HEK293T (cell line): Measurements from ENCODE around the gene ZNF565.

ENCODE experiments used
- CTCF ChIA-PET: fragments of 350-600 bp; formaldehyde crosslinking; extraction: SDS; loops from one replicate; lab custom pipeline; 2021; ENCODE audit warnings: antibody characterized with exemption, inconsistent platforms; lab: Yijun Ruan, JAX
- POLR2A ChIA-PET: fragments of 350-600 bp; formaldehyde crosslinking; extraction: SDS; loops from one replicate; lab custom pipeline; 2020; ENCODE audit warnings: antibody characterized with exemption, inconsistent platforms; lab: Yijun Ruan, JAX
- DNase-seq: peaks from one replicate; pipeline ENCODE4 v3.0.0; 2012; ENCODE audit warnings: mixed read lengths; ENCODE audit errors: extremely low spot score
- ARNT ChIP-seq: fragments of 450-650 bp; IDR thresholded peaks from 2 replicates; pipeline ENCODE4 v1.6.1; 2017; ENCODE audit warnings: mild to moderate bottlenecking
- BHLHE40 ChIP-seq: fragments of 450-650 bp; IDR thresholded peaks from 2 replicates; pipeline ENCODE4 v1.6.1; 2016; ENCODE audit warnings: mild to moderate bottlenecking, moderate library complexity, borderline replicate concordance
- CTBP1 ChIP-seq: fragments of 450-650 bp; IDR thresholded peaks from 2 replicates; pipeline ENCODE4 v1.6.1; 2016; ENCODE audit warnings: borderline replicate concordance
- ELF4 ChIP-seq: fragments of 450-650 bp; IDR thresholded peaks from 2 replicates; pipeline ENCODE4 v1.6.1; 2017; ENCODE audit warnings: antibody characterized with exemption
- FOXA1 ChIP-seq: fragments of 450-650 bp; IDR thresholded peaks from 2 replicates; pipeline ENCODE4 v1.6.1; 2016; ENCODE audit warnings: mild to moderate bottlenecking
- FOXK2 ChIP-seq: fragments of 450-650 bp; IDR thresholded peaks from 2 replicates; pipeline ENCODE4 v1.6.1; 2016; ENCODE audit warnings: mild to moderate bottlenecking
- FOXM1 ChIP-seq: fragments of 450-650 bp; IDR thresholded peaks from 2 replicates; pipeline ENCODE4 v1.6.1; 2017; ENCODE audit warnings: mild to moderate bottlenecking, borderline replicate concordance
- HDGF ChIP-seq: fragments of 450-650 bp; IDR thresholded peaks from 2 replicates; pipeline ENCODE4 v1.6.1; 2017; ENCODE audit warnings: antibody characterized with exemption, borderline replicate concordance
- L3MBTL2 ChIP-seq: fragments of 450-650 bp; conservative IDR thresholded peaks from 2 replicates; pipeline ENCODE4 v1.6.1; 2016; ENCODE audit warnings: mild to moderate bottlenecking
- LEF1 ChIP-seq: fragments of 450-650 bp; IDR thresholded peaks from 2 replicates; pipeline ENCODE4 v1.6.1; 2017; ENCODE audit warnings: mild to moderate bottlenecking, borderline replicate concordance
- NFRKB ChIP-seq: fragments of 450-650 bp; IDR thresholded peaks from 2 replicates; pipeline ENCODE4 v1.6.1; 2016; ENCODE audit warnings: mild to moderate bottlenecking, moderate library complexity
- PKNOX1 ChIP-seq: fragments of 450-650 bp; IDR thresholded peaks from 2 replicates; pipeline ENCODE4 v1.6.1; 2016
- SP1 ChIP-seq: fragments of 450-650 bp; IDR thresholded peaks from 2 replicates; pipeline ENCODE4 v1.6.1; 2017
- SUZ12 ChIP-seq: fragments of 450-650 bp; IDR thresholded peaks from 2 replicates; pipeline ENCODE4 v1.6.1; 2016; ENCODE audit warnings: mild to moderate bottlenecking
- TARDBP ChIP-seq: fragments of 450-650 bp; IDR thresholded peaks from 2 replicates; pipeline ENCODE4 v1.6.1; 2016
- ZNF384 ChIP-seq: fragments of 450-650 bp; IDR thresholded peaks from 2 replicates; pipeline ENCODE4 v1.6.1; 2016

The ZNF565 gene

DNA sequence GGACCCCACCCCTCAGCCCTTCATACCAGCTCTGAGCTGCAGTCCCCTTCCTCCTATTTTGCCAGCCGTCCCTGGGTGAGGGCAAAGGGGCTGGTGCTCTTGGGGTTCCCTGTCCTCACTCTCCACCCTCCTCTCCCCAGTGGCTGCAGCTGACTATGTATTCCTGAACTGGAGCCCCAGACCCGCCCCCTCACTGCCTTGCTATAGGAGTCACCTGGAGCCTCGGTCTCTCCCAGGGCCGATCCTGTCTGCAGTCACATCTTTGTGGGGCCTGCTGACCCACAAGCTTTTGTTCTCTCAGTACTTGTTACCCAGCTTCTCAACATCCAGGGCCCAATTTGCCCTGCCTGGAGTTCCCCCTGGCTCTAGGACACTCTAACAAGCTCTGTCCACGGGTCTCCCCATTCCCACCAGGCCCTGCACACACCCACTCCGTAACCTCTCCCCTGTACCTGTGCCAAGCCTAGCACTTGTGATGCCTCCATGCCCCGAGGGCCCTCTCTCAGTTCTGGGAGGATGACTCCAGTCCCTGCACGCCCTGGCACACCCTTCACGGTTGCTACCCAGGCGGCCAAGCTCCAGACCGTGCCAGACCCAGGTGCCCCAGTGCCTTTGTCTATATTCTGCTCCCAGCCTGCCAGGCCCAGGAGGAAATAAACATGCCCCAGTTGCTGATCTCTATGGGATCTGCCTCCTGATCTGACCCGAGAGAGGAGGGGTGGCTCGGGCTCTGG, 64.6 kb downstream of the ZNF565 start:
- CTCF ChIA-PET = no interaction called here
- no peak for TF ChIP-seq SP1
- TF ChIP-seq ZNF384 = no peak
- TF ChIP-seq LEF1 = no peak
- no peak for TF ChIP-seq FOXA1
- TF ChIP-seq NFRKB = no peak
- DNase-seq = no peak
- POLR2A ChIA-PET = no interaction called here

- ChIA-PET POLR2A (interaction anchor here (0.8 to 1.2 kb wide), 2 partner anchors 17 to 24 kb away, joined by 4 to 5 read pairs; no protein-coding TSS in a partner anchor), CTCF (no interaction called here)
- TF ChIP-seq LEF1 (no peak), SUZ12 (no peak), ARNT (no peak), BHLHE40 (no peak)
- no peak for DNase-seq
Observed at GRCh38 chr19:36144624-36145023, 69.8 kb downstream of the ZNF565 start.

DNA sequence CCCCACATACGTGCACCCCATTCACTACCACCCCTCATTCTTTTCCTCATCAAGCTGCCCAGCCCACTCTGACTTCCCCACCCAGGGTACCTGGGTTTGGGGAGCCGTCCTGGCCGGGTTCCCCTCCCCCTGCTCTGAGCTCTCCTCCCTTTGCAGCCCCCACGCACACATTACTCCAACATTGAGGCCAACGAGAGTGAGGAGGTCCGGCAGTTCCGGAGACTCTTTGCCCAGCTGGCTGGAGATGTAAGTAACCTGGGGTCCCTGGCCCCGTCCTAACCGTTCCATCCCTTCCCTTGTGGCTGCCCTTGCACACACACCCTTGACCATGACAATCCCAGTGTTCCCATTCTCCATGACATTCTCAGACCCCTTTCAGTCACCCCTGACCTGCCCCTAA, 72.0 kb downstream of the ZNF565 start:
- DNase-seq = no peak
- ChIA-PET POLR2A (no interaction called here), CTCF (no interaction called here)
- TF ChIP-seq HDGF = no peak

GRCh38 chr19:36142046-36142445, 72.4 kb downstream of the ZNF565 start:
- CTCF ChIA-PET = no interaction called here
- POLR2A ChIA-PET = no interaction called here
- DNase-seq = no peak
- no peak for TF ChIP-seq NFRKB
- no peak for TF ChIP-seq CTBP1
- no peak for TF ChIP-seq FOXA1
- TF ChIP-seq ZNF384 = no peak
- no peak for TF ChIP-seq BHLHE40
- no peak for TF ChIP-seq ELF4
- no peak for TF ChIP-seq TARDBP
- no peak for TF ChIP-seq L3MBTL2
- no peak for TF ChIP-seq PKNOX1
- no peak for TF ChIP-seq FOXM1
- no peak for TF ChIP-seq SP1
- TF ChIP-seq FOXK2 = no peak
- TF ChIP-seq ARNT = no peak
- TF ChIP-seq SUZ12 = no peak
- TF ChIP-seq HDGF = no peak
- TF ChIP-seq LEF1 = no peak

DNA sequence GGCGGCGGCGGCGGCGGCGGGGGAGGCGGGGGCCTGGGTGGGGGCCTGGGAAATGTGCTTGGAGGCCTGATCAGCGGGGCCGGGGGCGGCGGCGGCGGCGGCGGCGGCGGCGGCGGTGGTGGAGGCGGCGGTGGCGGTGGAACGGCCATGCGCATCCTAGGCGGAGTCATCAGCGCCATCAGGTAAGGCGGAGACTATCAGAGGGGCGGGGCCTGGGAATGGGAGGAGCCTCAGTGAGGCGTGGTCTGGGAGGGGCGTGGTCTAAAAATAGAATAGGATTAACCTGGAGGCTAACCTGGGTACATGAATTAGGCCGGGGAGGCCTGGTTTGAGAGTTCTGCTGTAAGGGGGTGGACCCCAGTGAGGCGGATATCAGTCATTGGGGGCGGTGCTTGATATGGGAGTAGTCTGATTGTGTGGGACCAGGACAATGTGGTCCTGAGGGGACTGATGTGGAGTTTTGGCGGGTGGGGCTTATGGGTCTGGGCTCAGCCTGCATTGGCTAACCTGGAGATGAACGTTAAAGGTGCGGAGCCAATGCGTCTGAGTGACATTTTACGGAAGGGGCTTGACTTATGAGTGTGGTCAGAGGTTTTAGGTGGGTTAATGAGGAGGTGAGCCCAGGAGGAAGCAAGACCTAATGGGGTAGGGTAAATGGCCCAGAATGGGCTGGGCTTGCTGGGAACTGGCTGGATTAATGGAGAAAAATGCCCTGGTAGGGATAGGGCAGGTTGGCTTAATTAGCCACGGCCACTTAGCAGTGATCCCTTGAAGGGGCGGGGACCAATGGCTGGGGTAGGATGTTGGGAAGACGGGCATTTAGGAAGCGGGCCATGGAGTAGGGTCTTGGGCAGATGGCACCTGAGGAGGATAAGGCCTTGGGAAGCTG, 73.2 kb downstream of the ZNF565 start:
- peak; percentile 90 for DNase-seq
- 0 out of 2 replicates have a peak, but pooled peaks have one; percentile 26 for TF ChIP-seq HDGF
- no peak; the same call in 1 of the 2 replicates for TF ChIP-seq PKNOX1
- TF ChIP-seq ARNT = no peak
- no peak for TF ChIP-seq TARDBP
- ChIA-PET POLR2A (interaction anchor here (2.0 kb wide), 3 partner anchors 10 to 28 kb away, joined by 9 to 18 read pairs (median 14); no protein-coding TSS in a partner anchor), CTCF (no interaction called here)

DNA sequence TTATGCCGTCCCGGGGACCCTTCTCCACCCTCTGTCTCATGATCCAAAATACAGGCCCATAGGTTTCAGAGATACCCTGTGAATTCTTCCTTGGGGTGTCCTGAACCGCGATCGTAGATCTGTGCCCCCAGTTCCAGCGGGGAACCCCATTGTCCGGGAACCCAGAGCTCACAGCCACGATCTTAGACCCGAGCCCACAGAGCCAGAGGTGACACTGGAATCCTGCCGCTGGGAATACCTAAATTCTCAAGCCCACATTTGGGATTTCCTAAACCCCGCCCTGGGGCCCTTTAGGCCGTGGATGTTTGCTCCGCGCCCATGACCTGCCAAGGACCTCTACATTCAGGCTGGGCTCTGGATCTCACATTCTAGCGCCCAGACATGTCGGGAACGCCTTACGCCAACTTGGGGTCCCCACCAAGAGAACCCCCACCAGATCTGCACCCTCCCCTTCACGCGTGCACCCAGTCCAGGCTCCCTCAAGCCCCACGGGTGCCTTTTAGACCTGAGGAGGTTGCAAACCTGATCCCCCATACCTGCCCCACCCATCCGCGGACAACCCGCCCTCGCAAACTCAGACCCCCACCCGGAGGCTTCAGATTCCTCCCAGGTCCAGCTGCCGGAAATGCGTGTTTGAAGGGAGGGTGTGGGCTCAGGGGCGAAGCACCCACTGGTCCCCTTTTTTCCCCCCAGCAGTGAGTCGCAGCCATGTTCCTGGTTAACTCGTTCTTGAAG, 74.0 kb downstream of the ZNF565 start:
- TF ChIP-seq HDGF (no peak), L3MBTL2 (0 out of 2 replicates have a peak, but pooled peaks have one; percentile 17)
- peak; percentile 60 for DNase-seq
- ChIA-PET POLR2A (interaction anchor here (0.6 to 2.0 kb wide), 7 partner anchors 9 to 1224 kb away, joined by 3 to 18 read pairs (median 7); partner anchors contain the start of genes POLR2I, TBCB, ZNF146 and ZNF565), CTCF (no interaction called here)
